GM12878 (cell line): Measurements from ENCODE around the gene GCK. TPM values are rescaled to one million over a fixed set of nuclear protein-coding genes. Genes with fewer than 3 reads are reported as not detected.

Experiments
- ATAC-seq: fragments of 200-7000 bp; cut with Tn5 transposase; 3 replicates; pipeline ENCODE4 v1.9.1; 2020; ENCODE audit warnings: mild to moderate bottlenecking, moderate library complexity
- BruUV-seq: library from RNA; stranded (reverse); fragments of 400-500 nt; replicated peaks from 2 replicates; lab custom pipeline; 2021; lab: Mats Ljungman, UMichigan
- CTCF ChIA-PET: fragments of 300-600 bp; sonication (Branson Sonifier 250); formaldehyde crosslinking; extraction: SDS; loops from one replicate; lab custom pipeline; 2021; ENCODE audit warnings: inconsistent platforms; lab: Yijun Ruan, JAX
- POLR2A ChIA-PET: fragments of 350-600 bp; formaldehyde crosslinking; extraction: SDS; loops from one replicate; lab custom pipeline; 2021; ENCODE audit warnings: inconsistent platforms; lab: Charles Lee
- RAD21 ChIA-PET: fragments of 300-600 bp; sonication (Branson Sonifier 250); formaldehyde crosslinking; loops from one replicate; lab custom pipeline; 2023; ENCODE audit warnings: antibody characterized with exemption; ENCODE audit not compliant: unreplicated experiment; lab: Charles Lee
- SMC1A ChIA-PET: fragments of 300-600 bp; sonication (Branson Sonifier 250); formaldehyde crosslinking; loops from one replicate; lab custom pipeline; 2023; ENCODE audit not compliant: unreplicated experiment, uncharacterized antibody; lab: Charles Lee
- DNase-seq: peaks from one replicate; pipeline ENCODE4 v3.0.0-alpha.2; 2011; ENCODE audit warnings: low read depth, low spot score
- FAIRE-seq: peaks from 3 replicates; lab custom pipeline; 2011; peaks lifted over from hg19 to GRCh38; lab: Jason Lieb, UNC
- H2AFZ ChIP-seq: 2 replicates; pipeline ENCODE4 v1.6.0; 2011; ENCODE audit warnings: low read depth, low read length, control low read depth; ENCODE audit not compliant: control insufficient read depth
- H3K27ac ChIP-seq: 2 replicates; pipeline ENCODE4 v1.5.1; 2011; ENCODE audit warnings: control low read depth; ENCODE audit not compliant: control insufficient read depth, insufficient read depth
- H3K27me3 ChIP-seq, 2 experiments: replicated peaks in 1 of 2; 2 replicates each; pipeline versions ENCODE4 v1.6.0 to v1.6.1; 2011; ENCODE audit warnings: low read length in 1 of 2; ENCODE audit not compliant: control insufficient read depth in 2 of 2, insufficient read depth in 2 of 2
- H3K36me3 ChIP-seq, 2 experiments: 2 replicates each; pipeline ENCODE4 v1.5.1; 2011; ENCODE audit warnings: low read length in 1 of 2; ENCODE audit not compliant: control insufficient read depth in 2 of 2, insufficient read depth in 2 of 2
- H3K4me1 ChIP-seq: 2 replicates; pipeline ENCODE4 v1.6.1; 2011; ENCODE audit warnings: mild to moderate bottlenecking, low read length, moderate library complexity, mixed read lengths; ENCODE audit not compliant: control insufficient read depth, insufficient read depth
- H3K4me2 ChIP-seq: 2 replicates; pipeline ENCODE4 v1.6.0; 2011; ENCODE audit warnings: control low read depth; ENCODE audit not compliant: control insufficient read depth, insufficient read depth
- H3K4me3 ChIP-seq: fragments of 200-600 bp; sonication (generic); 2 replicates; pipeline ENCODE4 v1.5.1; 2016
- H3K79me2 ChIP-seq: 2 replicates; pipeline ENCODE4 v1.6.0; 2011; ENCODE audit warnings: low read length; ENCODE audit not compliant: control insufficient read depth, insufficient read depth
- H3K9ac ChIP-seq: 2 replicates; pipeline ENCODE4 v1.8.0; 2011; ENCODE audit warnings: low read length, control low read depth, mixed read lengths; ENCODE audit not compliant: control insufficient read depth, insufficient read depth
- H3K9me3 ChIP-seq: replicated peaks from 3 replicates; pipeline ENCODE4 v1.5.1; 2011; ENCODE audit warnings: mild to moderate bottlenecking, low read length; ENCODE audit not compliant: control insufficient read depth, insufficient read depth
- H4K20me1 ChIP-seq: 2 replicates; pipeline ENCODE4 v1.6.0; 2011; ENCODE audit not compliant: control insufficient read depth, insufficient read depth
- E2F8 ChIP-seq: fragments of 450-650 bp; IDR thresholded peaks from 2 replicates; pipeline ENCODE4 v1.6.1; 2018; ENCODE audit warnings: mild to moderate bottlenecking, low read depth, moderate library complexity; ENCODE audit not compliant: partially characterized antibody
- HCFC1 ChIP-seq: fragments of 150-350 bp; IDR thresholded peaks from 2 replicates; pipeline ENCODE4 v1.6.1; 2014; ENCODE audit warnings: low read length
- MTA2 ChIP-seq: fragments of 450-650 bp; IDR thresholded peaks from 2 replicates; pipeline ENCODE4 v1.6.1; 2016; ENCODE audit warnings: low read depth, mild to moderate bottlenecking, moderate library complexity
- NFXL1 ChIP-seq: fragments of 450-650 bp; IDR thresholded peaks from 2 replicates; pipeline ENCODE4 v1.6.1; 2017; ENCODE audit warnings: antibody characterized with exemption, mild to moderate bottlenecking, borderline replicate concordance
- NFYA ChIP-seq: IDR thresholded peaks from 2 replicates; pipeline ENCODE4 v1.6.1; 2011; ENCODE audit warnings: low read depth, mild to moderate bottlenecking, low read length, improper control_type of control experiment, borderline replicate concordance
- NRF1 ChIP-seq: conservative IDR thresholded peaks from 2 replicates; pipeline ENCODE4 v1.6.1; 2011; ENCODE audit warnings: mild to moderate bottlenecking, low read depth, low read length, improper control_type of control experiment
- RAD51 ChIP-seq: fragments of 450-650 bp; IDR thresholded peaks from 2 replicates; pipeline ENCODE4 v1.6.1; 2016; ENCODE audit warnings: moderate library complexity, mild to moderate bottlenecking, inconsistent platforms
- STAT1 ChIP-seq: fragments of 450-650 bp; conservative IDR thresholded peaks from 2 replicates; pipeline ENCODE4 v1.6.1; 2014; ENCODE audit warnings: antibody characterized with exemption, mild to moderate bottlenecking
- TAF1 ChIP-seq: IDR thresholded peaks from 2 replicates; pipeline ENCODE4 v1.6.1; 2011; ENCODE audit warnings: mild to moderate bottlenecking, low read depth, low read length, borderline replicate concordance
- TCF12 ChIP-seq: IDR thresholded peaks from 2 replicates; pipeline ENCODE4 v1.6.1; 2011; ENCODE audit warnings: low read depth, mild to moderate bottlenecking, low read length
- ZBTB40 ChIP-seq: fragments of 450-650 bp; IDR thresholded peaks from 2 replicates; pipeline ENCODE4 v1.6.1; 2016; ENCODE audit warnings: mild to moderate bottlenecking, moderate library complexity, borderline replicate concordance
- ZNF24 ChIP-seq: fragments of 450-650 bp; IDR thresholded peaks from 2 replicates; pipeline ENCODE4 v1.6.1; 2017; ENCODE audit warnings: antibody characterized with exemption, mild to moderate bottlenecking
- ZNF592 ChIP-seq: fragments of 450-650 bp; IDR thresholded peaks from 2 replicates; pipeline ENCODE4 v1.6.1; 2017; ENCODE audit warnings: mild to moderate bottlenecking, moderate library complexity
- WGBS: methylation state at CpG from one replicate; pipeline ENCODE4 v1.1.6; 2016; ENCODE audit warnings: low lambda C conversion rate; ENCODE audit not compliant: insufficient replicate concordance, insufficient coverage; ENCODE audit errors: missing lambda C conversion rate; 5-methylcytosine and 5-hydroxymethylcytosine counted together
- in situ Hi-C: fragments of 300-500 bp; cut with MboI; formaldehyde crosslinking; loops from 9 replicates; pipeline ENCODE4 v1.14.3; 2018; ENCODE audit warnings: mixed read lengths
- intact Hi-C: fragments of 100-400 bp; cut with micrococcal nuclease; formaldehyde crosslinking; loops from one replicate; pipeline ENCODE4 v1.14.2; 2022; ENCODE audit not compliant: unreplicated experiment
- polyA plus RNA-seq, 11 experiments: library from polyadenylated mRNA; depleted of rRNA in 4 of 11; unstranded in 6 of 11; stranded (reverse) in 5 of 11; fragments of >200 nt; fragmentation: Nextera tagmentation in 4 of 11; fragmentation: Illumina TruSeq in 1 of 11; extraction: Ambion mirVana in 4 of 11; extraction: Trizol in 1 of 11; gene quantifications; 1 replicate in 1 of 11; 2 replicates in 10 of 11; pipeline versions ENCODE4 v1.2.1 to v1.2.3, GENCODE V29; 2011 to 2016; ENCODE audit warnings: inconsistent platforms in 2 of 11, missing spikeins in 2 of 11, low read depth in 1 of 11
- total RNA-seq, 4 experiments: library from RNA; depleted of rRNA in 3 of 4; stranded (reverse); fragments of >200 nt in 3 of 4; fragmentation: Illumina TruSeq in 1 of 4; extraction: Trizol in 1 of 4; gene quantifications; 2 replicates each; pipeline versions ENCODE4 v1.2.1 to v1.2.3, GENCODE V29; 2013 to 2021

GCK gene
- total and polyA plus RNA-seq, 10 of the 15 experiments (the other 5 are each of a cell fraction or from before 2014, with no cell fraction given): 0.06 to 0.16 TPM; not detected in 8

- H3K4me2 ChIP-seq: no peak overlapping the region
- TF ChIP-seq E2F8: no peak
- no peak for TF ChIP-seq ZBTB40
- TF ChIP-seq MTA2: no peak
- TF ChIP-seq TCF12: no peak
- TF ChIP-seq ZNF24: no peak
- TF ChIP-seq NFXL1: no peak
- no peak for TF ChIP-seq HCFC1
- TF ChIP-seq TAF1: no peak
- TF ChIP-seq NRF1: no peak
- TF ChIP-seq RAD51: no peak
- TF ChIP-seq STAT1: no peak
- TF ChIP-seq NFYA: no peak
- TF ChIP-seq ZNF592: no peak
Observed at GRCh38 chr7:44094883-44095592, 94.2 kb downstream of the GCK start.

More at GRCh38 chr7:44094883-44095592, 94.2 kb downstream of the GCK start:
- no peaks in the 10 kb centered on the region for H3K9me3 ChIP-seq
- ATAC-seq: no peak
- intact Hi-C loops (no loop called here), in situ Hi-C loops (no loop called here)
- WGBS: 46% methylated on average over 2 of the region's 2 CpGs
- no peaks in the 10 kb centered on the region for H3K79me2 ChIP-seq
- POLR2A ChIA-PET: no interaction called here
- no peaks in the 10 kb centered on the region for H3K27me3 ChIP-seq
- no peak overlapping the region for H3K4me3 ChIP-seq
- no peak overlapping the region for H2AFZ ChIP-seq
- SMC1A ChIA-PET: interaction anchor here (1.1 kb wide), 1 partner anchor 14 kb away, joined by 4 read pairs; no protein-coding TSS in a partner anchor
- H4K20me1 ChIP-seq: no peaks in the 10 kb centered on the region
- FAIRE-seq: no peak
- peaks cover 14% of the 10 kb centered on the region for H3K4me1 ChIP-seq
- no peak for DNase-seq
- H3K9ac ChIP-seq: no peak overlapping the region
- no peak overlapping the region for H3K27ac ChIP-seq
- RAD21 ChIA-PET: no interaction called here
- no TSS peak for BruUV-seq
- CTCF ChIA-PET: interaction anchor here (2.8 kb wide), 1 partner anchor 10 kb away, joined by 9 read pairs; no protein-coding TSS in a partner anchor
- H3K36me3 ChIP-seq: no peaks in the 10 kb centered on the region
